GM13976 (cell line): Measurements from ENCODE around the gene SPTSSB.

Experiments used
- DNase-seq: peaks from one replicate; pipeline ENCODE4 v3.0.0; 2012; ENCODE audit warnings: low spot score
- CTCF ChIP-seq: IDR thresholded peaks from 2 replicates; pipeline ENCODE4 v1.5.1; 2012; ENCODE audit warnings: borderline replicate concordance, mild to moderate bottlenecking; ENCODE audit not compliant: insufficient read depth; ENCODE audit errors: extremely low read depth, missing control alignments, control extremely low read depth
- in situ Hi-C: fragments of 300-500 bp; cut with MboI; formaldehyde crosslinking; loops from one replicate; pipeline ENCODE4 v1.12.0; 2022; ENCODE audit warnings: low sequenced_read_pairs, mixed read lengths, inconsistent platforms; ENCODE audit not compliant: unreplicated experiment

The SPTSSB gene

GRCh38 chr3:161405087-161405486 is 33.8 kb upstream of the SPTSSB start:
- TF ChIP-seq CTCF, result no peak
- in situ Hi-C loops, result loop anchor here (25.0 kb wide), 3 partner anchors 293 to 693 kb away; partner anchors contain the start of gene B3GALNT1
- DNase-seq, result no peak

GRCh38 chr3:161403251-161403650 is 31.9 kb upstream of the SPTSSB start:
- TF ChIP-seq CTCF, result no peak
- in situ Hi-C loops, result loop anchor here (25.0 kb wide), 3 partner anchors 291 to 691 kb away; partner anchors contain the start of gene B3GALNT1
- DNase-seq, result no peak

- TF ChIP-seq CTCF, result no peak
- in situ Hi-C loops, result loop anchor here (25.0 kb wide), 3 partner anchors 289 to 689 kb away; partner anchors contain the start of gene B3GALNT1
- no peak for DNase-seq
Observed at GRCh38 chr3:161401389-161401788, 30.1 kb upstream of the SPTSSB start.

GRCh38 chr3:161400650-161401049 is 29.3 kb upstream of the SPTSSB start:
- DNase-seq, result no peak
- in situ Hi-C loops, result loop anchor here (25.0 kb wide), 3 partner anchors 288 to 688 kb away; partner anchors contain the start of gene B3GALNT1
- no peak for TF ChIP-seq CTCF

GRCh38 chr3:161395115-161396012 is 24.0 kb upstream of the SPTSSB start:
- in situ Hi-C loops, result no loop called here
- TF ChIP-seq CTCF, result no peak
- no peak for DNase-seq

GRCh38 chr3:161393803-161394202 is 22.5 kb upstream of the SPTSSB start:
- in situ Hi-C loops, result no loop called here
- DNase-seq, result no peak
- no peak for TF ChIP-seq CTCF

GRCh38 chr3:161393310-161393709 is 22.0 kb upstream of the SPTSSB start:
- in situ Hi-C loops, result no loop called here
- no peak for TF ChIP-seq CTCF
- no peak for DNase-seq
